ENCODE measurements around the gene USP32. TPM values are rescaled to one million over a fixed set of nuclear protein-coding genes. Genes with fewer than 3 reads are reported as not detected.

USP32 gene
- total and polyA plus RNA-seq, 10 of the 15 experiments (the other 5 are each of a cell fraction or from before 2014, with no cell fraction given) = 7.8 to 37.3 (median 25.5) TPM

DNA sequence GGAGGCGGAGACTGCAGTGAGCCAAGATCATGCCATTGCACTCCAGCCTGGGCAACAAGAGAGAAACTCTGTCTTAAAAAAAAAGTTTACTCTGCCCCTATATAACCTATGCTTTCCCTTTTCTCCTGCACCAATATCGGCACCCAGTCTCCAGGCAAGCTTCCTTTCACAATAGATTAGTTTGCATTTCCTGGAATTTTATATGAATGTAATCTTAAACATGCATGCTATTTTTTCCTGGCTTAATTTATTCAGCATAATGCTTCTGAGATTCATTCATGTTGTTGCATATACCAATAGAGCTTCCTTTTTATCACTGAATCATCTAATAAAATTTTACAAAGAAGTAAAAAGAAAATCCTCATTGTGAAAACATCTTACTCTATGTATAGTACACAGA is 59.4 kb downstream of the USP32 start (continued):
- TF ChIP-seq CEBPZ (IDR thresholded peaks at IDR 0.05; ENCODE audit: low read depth, low read length) = no peak
- no peak for TF ChIP-seq RAD21 (IDR thresholded peaks at IDR 0.05; ENCODE audit: insufficient read depth, low read depth, low read length)
- no peak for TF ChIP-seq FOXM1 (IDR thresholded peaks at IDR 0.05; ENCODE audit: low read depth, low read length)
- TF ChIP-seq SREBF2 (IDR thresholded peaks at IDR 0.05; ENCODE audit: low read length) = no peak
- TF ChIP-seq, protein P1, sequence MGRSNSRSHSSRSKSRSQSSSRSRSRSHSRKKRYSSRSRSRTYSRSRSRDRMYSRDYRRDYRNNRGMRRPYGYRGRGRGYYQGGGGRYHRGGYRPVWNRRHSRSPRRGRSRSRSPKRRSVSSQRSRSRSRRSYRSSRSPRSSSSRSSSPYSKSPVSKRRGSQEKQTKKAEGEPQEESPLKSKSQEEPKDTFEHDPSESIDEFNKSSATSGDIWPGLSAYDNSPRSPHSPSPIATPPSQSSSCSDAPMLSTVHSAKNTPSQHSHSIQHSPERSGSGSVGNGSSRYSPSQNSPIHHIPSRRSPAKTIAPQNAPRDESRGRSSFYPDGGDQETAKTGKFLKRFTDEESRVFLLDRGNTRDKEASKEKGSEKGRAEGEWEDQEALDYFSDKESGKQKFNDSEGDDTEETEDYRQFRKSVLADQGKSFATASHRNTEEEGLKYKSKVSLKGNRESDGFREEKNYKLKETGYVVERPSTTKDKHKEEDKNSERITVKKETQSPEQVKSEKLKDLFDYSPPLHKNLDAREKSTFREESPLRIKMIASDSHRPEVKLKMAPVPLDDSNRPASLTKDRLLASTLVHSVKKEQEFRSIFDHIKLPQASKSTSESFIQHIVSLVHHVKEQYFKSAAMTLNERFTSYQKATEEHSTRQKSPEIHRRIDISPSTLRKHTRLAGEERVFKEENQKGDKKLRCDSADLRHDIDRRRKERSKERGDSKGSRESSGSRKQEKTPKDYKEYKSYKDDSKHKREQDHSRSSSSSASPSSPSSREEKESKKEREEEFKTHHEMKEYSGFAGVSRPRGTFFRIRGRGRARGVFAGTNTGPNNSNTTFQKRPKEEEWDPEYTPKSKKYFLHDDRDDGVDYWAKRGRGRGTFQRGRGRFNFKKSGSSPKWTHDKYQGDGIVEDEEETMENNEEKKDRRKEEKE (IDR thresholded peaks at IDR 0.05) = no peak
- no peak for TF ChIP-seq YBX1 (IDR thresholded peaks at IDR 0.05)
- no peak for TF ChIP-seq RFX5 (IDR thresholded peaks at IDR 0.05; ENCODE audit: low read depth, low read length)
- TF ChIP-seq IKZF1 (conservative IDR thresholded peaks at IDR 0.05) = no peak
- TF ChIP-seq EGR1 (IDR thresholded peaks at IDR 0.05; ENCODE audit: borderline replicate concordance in 1 of 2, low read depth in 2 of 2, low read length in 2 of 2) = no peak
- TF ChIP-seq, protein P2, sequence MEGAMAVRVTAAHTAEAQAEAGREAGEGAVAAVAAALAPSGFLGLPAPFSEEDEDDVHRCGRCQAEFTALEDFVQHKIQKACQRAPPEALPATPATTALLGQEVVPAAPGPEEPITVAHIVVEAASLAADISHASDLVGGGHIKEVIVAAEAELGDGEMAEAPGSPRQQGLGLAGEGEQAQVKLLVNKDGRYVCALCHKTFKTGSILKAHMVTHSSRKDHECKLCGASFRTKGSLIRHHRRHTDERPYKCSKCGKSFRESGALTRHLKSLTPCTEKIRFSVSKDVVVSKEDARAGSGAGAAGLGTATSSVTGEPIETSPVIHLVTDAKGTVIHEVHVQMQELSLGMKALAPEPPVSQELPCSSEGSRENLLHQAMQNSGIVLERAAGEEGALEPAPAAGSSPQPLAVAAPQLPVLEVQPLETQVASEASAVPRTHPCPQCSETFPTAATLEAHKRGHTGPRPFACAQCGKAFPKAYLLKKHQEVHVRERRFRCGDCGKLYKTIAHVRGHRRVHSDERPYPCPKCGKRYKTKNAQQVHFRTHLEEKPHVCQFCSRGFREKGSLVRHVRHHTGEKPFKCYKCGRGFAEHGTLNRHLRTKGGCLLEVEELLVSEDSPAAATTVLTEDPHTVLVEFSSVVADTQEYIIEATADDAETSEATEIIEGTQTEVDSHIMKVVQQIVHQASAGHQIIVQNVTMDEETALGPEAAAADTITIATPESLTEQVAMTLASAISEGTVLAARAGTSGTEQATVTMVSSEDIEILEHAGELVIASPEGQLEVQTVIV (IDR thresholded peaks at IDR 0.05; ENCODE audit: borderline replicate concordance, partially characterized antibody) = no peak

All from GM12878 (cell line).